Caki2 (cell line): Measurements from ENCODE around the gene DLX4. TPM values are rescaled to one million over a fixed set of nuclear protein-coding genes. Genes with fewer than 3 reads are reported as not detected.

Source experiments
- DNase-seq: peaks from one replicate; pipeline ENCODE4 v3.0.0-alpha.2; 2015; ENCODE audit warnings: low read depth
- in situ Hi-C: cut with HindIII; loops from 2 replicates; pipeline ENCODE4 v1.10.0; 2016; ENCODE audit warnings: low sequenced_read_pairs, low pct_unique_long_range_greater_than_20kb, mixed read lengths
- total RNA-seq: library from RNA; depleted of rRNA; stranded (reverse); fragments of >200 nt; shearing (Covaris generic); gene quantifications from 2 replicates; pipeline ENCODE4 v1.2.3, GENCODE V29; 2014; ENCODE audit warnings: low replicate concordance; rRNA removed

DLX4 gene
- 0.52 TPM in 1 of 2 replicates, not detected in the other for total RNA-seq

- DNase-seq, result no peak
- in situ Hi-C loops, result no loop called here
These were observed at the start of gene DLX4 for GRCh38 chr17:49969134-49969759. Gene DLX4 (plus strand): TSS chr17:49969190. CDS start chr17:49969469, 279 bp downstream.

- in situ Hi-C loops, result no loop called here
- no peak for DNase-seq
These were observed 48.8 kb upstream of the DLX4 start for GRCh38 chr17:49920030-49920769.

- peak; percentile 10 for DNase-seq
- in situ Hi-C loops, result no loop called here
These were observed 46.9 kb upstream of the DLX4 start for GRCh38 chr17:49922095-49922494.

- DNase-seq, result no peak
- in situ Hi-C loops, result no loop called here
These were observed 44.9 kb upstream of the DLX4 start for GRCh38 chr17:49924116-49924515.

GRCh38 chr17:49924589-49924988 lies 44.4 kb upstream of the DLX4 start:
- DNase-seq, result no peak
- in situ Hi-C loops, result no loop called here

GRCh38 chr17:49925921-49926320 lies 43.1 kb upstream of the DLX4 start:
- in situ Hi-C loops, result no loop called here
- no peak for DNase-seq

GRCh38 chr17:49926886-49927285 lies 42.1 kb upstream of the DLX4 start:
- DNase-seq, result no peak
- in situ Hi-C loops, result no loop called here

- in situ Hi-C loops, result no loop called here
- no peak for DNase-seq
These were observed 40.7 kb upstream of the DLX4 start for GRCh38 chr17:49928126-49928800.

- no peak for DNase-seq
- in situ Hi-C loops, result no loop called here
These were observed 40.0 kb upstream of the DLX4 start for GRCh38 chr17:49928837-49929475.

GRCh38 chr17:49930880-49931279 lies 38.1 kb upstream of the DLX4 start:
- DNase-seq, result no peak
- in situ Hi-C loops, result no loop called here

GRCh38 chr17:49931416-49932137 lies 37.4 kb upstream of the DLX4 start:
- in situ Hi-C loops, result no loop called here
- no peak for DNase-seq

- DNase-seq, result no peak
- in situ Hi-C loops, result no loop called here
These were observed 36.8 kb upstream of the DLX4 start for GRCh38 chr17:49932138-49932723.

GRCh38 chr17:49932901-49933300 lies 36.1 kb upstream of the DLX4 start:
- in situ Hi-C loops, result no loop called here
- DNase-seq, result no peak

GRCh38 chr17:49935526-49936210 lies 33.3 kb upstream of the DLX4 start:
- no peak for DNase-seq
- in situ Hi-C loops, result no loop called here

- DNase-seq, result no peak
- in situ Hi-C loops, result no loop called here
These were observed 32.6 kb upstream of the DLX4 start for GRCh38 chr17:49936386-49936785.

- in situ Hi-C loops, result no loop called here
- no peak for DNase-seq
These were observed 29.7 kb upstream of the DLX4 start for GRCh38 chr17:49939318-49939717.

- in situ Hi-C loops, result no loop called here
- DNase-seq, result no peak
These were observed 27.6 kb upstream of the DLX4 start for GRCh38 chr17:49941427-49941826.
